Activated T-cell treated with anti-CD3 and anti-CD28 coated beads, Interleukin-2, amount 50 U/mL, for 1 hour (primary cell): ENCODE measurements around the gene C13orf42.
"Not testable (repeated sequence)": the region's sequence is repeated elsewhere in the genome, so short reads cannot be mapped to it uniquely, and the experiment has no call there.

Experiments used
- DNase-seq: peaks from one replicate; pipeline ENCODE4 v3.0.0-alpha.2; 2020

C13orf42 gene

GRCh38 chr13:51111174-51111573 lies at the start of gene C13orf42:
TSS of gene C13orf42 (minus strand) at chr13:51111274. CDS start at chr13:51111209, 65 bp downstream.
- no peak for DNase-seq

- no peak for DNase-seq
Observed at GRCh38 chr13:51158880-51159518, 47.9 kb upstream of the C13orf42 start.

GRCh38 chr13:51158365-51158764 lies 47.3 kb upstream of the C13orf42 start:
- no peak for DNase-seq

DNA sequence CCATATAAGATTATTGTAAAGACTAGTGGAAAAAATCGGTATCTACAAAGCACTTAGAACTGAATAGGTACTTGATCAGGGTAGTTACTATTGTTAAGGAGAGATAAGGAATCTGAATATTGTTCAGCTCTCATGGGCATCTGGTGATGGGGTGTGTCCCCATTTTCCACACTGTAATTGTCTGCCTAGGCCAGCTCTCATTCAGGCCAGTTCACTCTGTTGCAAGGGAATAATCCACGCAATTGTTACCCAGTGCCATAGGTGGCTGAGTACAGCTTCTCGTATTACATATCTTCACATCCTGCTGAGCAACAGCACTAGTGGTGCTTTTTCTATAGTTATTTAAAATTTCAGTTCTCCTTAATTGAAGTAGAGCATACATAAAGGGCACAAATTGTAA lies 45.6 kb upstream of the C13orf42 start:
- no peak for DNase-seq

DNA sequence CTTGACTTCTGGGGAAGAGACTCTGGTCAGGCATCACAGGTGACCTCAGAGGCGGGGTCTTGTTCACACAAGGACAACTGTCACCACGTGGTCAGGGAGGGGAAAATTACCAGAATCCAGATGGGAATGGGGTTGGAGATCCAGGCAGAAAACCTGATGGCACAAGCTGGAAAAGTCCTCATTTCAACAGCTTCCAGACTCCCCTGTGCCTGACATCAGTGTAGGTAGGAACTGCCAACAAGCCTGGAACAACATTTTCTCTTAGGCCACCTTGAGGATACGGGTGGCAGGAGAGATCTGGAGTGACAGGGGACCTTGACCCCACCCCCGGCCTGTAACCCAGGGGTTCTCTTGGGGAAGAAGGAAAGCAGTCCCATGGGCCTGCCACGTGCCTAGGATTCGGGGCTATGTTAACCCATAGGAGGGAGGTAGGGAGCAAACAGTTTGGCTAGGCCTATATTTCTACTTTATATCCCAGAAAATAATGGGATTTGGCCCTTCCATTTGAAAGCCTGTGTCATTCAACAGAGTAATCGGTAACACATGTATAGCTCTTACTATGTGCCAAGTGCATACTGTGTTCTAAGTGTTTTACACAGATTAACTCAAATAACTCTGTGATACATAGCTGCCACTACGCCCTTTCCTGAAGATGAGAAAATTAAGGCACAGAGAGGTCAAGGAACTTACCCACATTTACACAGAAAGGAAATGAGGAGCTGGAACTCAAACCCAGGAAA lies 44.9 kb upstream of the C13orf42 start:
- no peak for DNase-seq

- DNase-seq: no peak
Observed at GRCh38 chr13:51155161-51155560, 44.1 kb upstream of the C13orf42 start.

DNA sequence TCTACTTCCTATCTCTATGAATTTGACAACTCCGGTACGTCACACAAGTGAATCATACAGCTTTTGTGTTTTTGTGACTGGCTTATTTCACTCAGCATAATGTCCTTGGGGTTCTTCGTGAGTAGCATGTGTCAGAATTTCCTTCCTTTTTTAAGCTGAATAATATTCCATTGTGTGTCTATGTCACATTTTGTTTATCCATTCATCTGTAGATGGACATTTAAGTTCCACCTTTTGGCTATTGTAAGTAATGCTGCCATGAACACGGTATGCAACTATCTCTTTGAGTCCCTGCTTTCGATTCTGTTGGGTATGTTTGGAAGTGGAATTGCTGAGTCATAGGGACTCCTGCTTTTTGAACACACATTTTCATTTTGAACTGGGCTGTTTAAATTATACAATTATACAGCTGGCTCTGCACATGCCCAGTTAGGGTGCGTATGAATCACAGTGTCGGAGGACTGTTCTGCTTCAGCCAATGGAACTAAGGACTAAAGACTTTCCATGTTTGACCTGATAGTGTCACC lies 43.0 kb upstream of the C13orf42 start:
- DNase-seq: no peak

- DNase-seq: no peak
Observed at GRCh38 chr13:51153527-51153926, 42.5 kb upstream of the C13orf42 start.

GRCh38 chr13:51152701-51153100 lies 41.6 kb upstream of the C13orf42 start:
- DNase-seq: no peak

- DNase-seq: no peak
Observed at GRCh38 chr13:51151463-51151862, 40.4 kb upstream of the C13orf42 start.

- no peak for DNase-seq
Observed at GRCh38 chr13:51148952-51149573, 38.0 kb upstream of the C13orf42 start.

- DNase-seq: no peak
Observed at GRCh38 chr13:51148223-51148951, 37.3 kb upstream of the C13orf42 start.

DNA sequence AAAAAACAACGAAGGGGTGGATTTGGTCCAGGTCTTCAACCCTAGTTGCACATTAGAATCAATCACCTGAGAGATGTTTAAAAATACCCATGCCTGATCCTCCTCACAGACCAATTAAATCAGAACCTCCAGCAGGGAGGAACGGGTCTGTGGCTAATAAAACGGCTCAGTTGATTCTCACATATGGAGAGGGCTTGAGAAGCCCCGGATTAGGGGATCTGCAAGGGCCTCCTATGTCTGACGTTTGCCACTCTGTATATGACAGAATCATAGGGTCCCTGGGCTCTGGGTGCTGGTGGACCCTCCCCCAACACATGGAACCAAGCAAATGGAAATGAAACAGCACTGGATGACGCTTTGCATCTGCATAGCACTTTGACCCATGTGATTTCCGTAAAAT lies 36.7 kb upstream of the C13orf42 start:
- DNase-seq: no peak

DNA sequence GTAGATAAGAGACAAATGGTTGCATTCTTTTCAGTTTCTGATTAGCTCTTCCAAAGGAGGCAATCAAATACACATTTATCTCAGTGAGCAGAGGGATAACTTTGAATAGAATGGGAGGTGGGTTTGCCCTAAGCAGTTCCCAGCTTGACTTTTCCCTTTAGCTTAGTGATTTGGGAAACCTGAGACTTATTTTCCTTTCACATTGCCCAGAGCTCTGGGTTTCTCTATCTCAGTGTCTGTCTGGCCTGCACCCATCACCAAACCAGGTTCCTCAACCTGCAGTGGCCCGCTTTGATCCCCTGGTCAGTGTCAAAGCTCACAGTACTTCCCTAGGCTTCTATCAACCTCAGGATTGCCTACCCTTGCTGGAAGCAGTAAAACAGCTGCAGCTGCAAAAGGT lies 35.6 kb upstream of the C13orf42 start:
- DNase-seq: no peak

DNA sequence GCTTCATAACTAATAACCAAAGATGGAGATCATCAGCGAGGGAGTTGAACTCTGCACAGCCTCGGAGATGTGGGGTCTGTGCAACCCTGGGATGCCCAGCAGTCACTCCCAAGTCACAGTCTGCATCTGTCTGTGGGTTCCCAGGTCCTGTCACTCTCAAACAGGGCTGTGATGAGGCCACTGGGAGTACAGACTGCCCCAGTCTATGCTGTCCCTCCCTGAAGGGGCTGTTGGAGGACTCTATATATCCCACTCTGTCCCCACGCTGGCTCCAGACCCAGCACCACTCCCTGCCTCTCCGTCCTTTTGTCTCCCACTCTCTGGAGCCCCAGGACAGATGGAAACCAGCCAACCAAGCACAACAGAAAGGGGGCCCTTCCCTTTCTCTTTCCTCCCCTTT lies 26.2 kb upstream of the C13orf42 start:
- DNase-seq: no peak

DNA sequence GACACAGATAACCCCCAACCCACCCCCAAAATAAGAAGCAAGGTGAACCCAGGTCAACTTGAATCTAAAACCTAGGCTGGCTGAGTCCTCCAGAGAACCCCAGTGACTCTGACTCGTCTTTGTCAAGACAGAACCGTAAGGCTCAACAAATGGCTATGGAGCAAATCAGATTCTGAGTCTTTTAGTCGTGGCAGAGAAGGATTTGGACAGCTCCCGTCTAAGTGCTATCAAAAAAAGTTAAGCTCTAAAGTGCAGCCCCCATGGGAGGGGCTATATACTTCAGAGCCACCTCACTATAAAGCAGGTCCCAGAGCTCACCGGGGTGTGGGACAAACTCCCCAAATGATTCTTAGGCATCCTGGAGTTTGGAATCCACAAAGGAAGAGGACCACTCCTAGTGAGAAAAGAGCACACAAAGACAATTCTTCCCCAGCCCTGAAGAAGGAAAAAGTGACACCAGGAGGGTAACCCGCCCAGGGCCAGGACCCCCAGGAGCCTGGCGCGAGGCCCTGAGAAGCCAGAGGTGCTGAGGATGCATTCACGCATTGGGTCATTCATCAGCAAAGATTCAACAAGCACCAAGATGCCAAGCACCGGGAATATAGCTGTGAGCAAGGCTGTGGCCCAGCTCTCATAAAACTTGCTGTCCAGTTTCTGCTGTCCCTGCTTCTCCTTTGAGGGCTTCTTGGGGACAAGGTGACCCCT lies 25.4 kb upstream of the C13orf42 start:
- no peak for DNase-seq

DNA sequence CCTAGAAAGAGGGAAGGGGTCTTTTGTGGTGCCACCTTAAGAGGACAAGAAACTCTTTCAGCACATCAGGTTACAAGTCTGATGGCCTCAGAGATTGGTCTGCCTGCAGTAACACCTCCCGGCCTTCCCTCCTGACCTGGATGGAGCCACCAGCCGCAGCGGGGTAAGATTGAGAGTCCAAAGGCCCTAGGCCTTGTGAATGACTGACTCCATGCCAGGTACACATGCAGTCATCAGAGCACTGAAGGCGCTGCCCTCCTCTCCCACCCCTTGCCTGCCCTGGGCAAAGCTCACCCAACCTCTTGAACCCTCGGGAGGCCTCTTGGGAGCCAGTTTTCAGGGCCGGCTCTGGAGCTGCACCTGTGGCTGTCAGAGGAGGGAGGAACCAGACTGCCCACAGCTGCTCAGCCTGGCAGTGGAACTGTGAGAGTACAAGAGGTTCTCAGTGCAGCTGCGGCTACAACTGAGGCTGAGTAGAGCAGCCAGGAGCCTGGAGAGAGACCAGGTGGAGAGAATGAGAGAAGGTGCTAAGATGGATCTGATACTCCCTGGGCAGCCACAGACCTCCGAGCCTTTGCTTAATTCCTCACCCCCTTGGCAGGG lies 23.8 kb upstream of the C13orf42 start:
- DNase-seq: no peak

GRCh38 chr13:51130348-51130747 lies 19.3 kb upstream of the C13orf42 start:
- no peak for DNase-seq

DNA sequence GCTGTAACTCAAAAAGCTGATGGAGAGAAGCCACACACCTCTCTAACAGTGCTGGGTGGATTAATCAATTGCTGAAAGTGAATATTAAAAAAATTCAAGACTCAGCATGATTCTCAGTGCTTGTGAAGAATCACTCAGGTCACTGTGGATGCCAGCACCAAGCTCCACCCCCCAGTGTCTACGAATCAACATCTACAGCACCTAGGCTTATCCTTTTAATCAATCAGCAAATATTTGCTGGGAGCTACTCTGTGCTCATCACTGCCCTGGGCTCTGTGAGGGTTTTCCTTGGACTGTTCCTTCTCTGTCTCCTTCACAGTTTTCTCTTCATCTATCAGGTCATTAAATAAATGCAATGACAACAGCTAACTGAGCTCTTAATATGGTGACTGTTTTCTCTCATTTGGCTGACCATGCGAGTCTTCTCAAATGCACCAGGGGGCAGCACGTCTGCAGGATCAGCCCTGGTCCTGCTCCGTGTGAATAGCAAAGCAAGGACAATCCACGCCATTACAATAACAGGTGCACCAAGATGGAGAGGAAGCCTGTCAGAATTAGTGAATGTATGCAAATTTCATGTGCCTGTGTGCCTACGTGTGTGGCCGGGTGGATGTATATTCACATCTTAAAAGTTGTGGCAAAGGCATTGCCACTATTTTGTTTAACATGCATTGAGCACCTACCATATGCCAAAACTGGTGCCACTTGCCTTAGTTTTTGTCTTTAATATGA lies 14.6 kb upstream of the C13orf42 start:
- DNase-seq: peak; percentile 36

DNA sequence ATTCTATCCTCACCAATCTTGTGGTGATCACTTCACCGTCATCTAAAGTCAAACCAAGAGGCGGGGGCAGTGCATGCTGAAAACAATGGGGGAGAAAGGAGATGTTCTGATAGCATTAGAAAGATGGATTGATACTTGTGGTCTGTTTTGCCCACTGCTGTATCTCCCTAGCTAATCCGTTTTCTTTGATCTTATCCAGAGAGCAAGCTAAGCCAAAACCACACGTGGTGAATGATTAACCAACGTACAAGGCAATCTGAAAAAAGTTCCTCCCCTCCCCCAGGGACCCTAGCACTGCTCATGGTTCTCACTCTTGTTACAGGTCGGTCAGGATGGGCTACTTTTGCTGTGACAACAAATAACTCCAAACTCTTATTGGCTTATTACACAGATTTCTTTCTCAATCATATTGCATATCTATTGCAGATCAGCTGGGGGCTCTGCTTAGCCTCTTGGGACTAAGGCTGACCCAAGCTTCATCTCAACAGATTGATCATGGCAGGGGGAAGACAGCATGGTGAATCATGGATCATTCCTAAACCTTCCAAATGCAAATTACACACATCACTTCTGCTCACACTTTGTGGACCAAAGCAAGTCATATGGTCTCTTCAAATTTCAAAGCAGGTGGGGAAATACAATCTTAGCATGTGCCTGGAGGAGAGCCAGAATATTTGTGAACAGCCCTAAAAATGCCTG lies 11.9 kb upstream of the C13orf42 start:
- no peak for DNase-seq

GRCh38 chr13:51120873-51121272 lies 9.8 kb upstream of the C13orf42 start:
- not testable (repeated sequence) for DNase-seq
